ENCODE measurements around the gene TTC5.

The TTC5 gene

DNA sequence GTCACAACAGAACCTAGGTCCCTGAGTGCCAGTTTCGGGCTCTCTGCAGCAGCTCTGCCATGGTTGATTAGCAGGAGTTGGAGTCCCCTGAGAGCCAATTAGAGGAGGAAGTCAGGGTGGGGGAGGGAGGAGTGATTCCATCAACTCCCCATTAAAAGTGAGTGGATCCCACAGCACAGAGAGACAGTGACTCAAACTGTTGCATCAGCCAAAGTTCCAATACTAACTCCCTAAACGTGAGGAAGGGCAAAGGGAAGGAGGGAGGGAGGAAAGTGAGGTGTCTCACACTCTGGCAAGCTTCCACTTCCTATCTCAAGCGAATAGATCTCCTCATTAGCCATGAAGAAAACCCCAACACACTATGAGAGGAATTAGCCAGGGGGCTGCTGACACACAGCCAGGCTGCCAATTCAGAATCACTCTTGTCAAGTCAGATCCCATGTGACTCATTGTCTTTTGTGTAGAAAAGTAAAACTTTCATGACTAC lies 43.1 kb downstream of the TTC5 start:
- no peak for TF ChIP-seq ZFX (IDR thresholded peaks at IDR 0.05; ENCODE audit: borderline replicate concordance)
- TF ChIP-seq, protein P1, sequence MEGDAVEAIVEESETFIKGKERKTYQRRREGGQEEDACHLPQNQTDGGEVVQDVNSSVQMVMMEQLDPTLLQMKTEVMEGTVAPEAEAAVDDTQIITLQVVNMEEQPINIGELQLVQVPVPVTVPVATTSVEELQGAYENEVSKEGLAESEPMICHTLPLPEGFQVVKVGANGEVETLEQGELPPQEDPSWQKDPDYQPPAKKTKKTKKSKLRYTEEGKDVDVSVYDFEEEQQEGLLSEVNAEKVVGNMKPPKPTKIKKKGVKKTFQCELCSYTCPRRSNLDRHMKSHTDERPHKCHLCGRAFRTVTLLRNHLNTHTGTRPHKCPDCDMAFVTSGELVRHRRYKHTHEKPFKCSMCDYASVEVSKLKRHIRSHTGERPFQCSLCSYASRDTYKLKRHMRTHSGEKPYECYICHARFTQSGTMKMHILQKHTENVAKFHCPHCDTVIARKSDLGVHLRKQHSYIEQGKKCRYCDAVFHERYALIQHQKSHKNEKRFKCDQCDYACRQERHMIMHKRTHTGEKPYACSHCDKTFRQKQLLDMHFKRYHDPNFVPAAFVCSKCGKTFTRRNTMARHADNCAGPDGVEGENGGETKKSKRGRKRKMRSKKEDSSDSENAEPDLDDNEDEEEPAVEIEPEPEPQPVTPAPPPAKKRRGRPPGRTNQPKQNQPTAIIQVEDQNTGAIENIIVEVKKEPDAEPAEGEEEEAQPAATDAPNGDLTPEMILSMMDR (IDR thresholded peaks at IDR 0.05), result no peak
- H3K27ac ChIP-seq, result no peak overlapping the region

DNA sequence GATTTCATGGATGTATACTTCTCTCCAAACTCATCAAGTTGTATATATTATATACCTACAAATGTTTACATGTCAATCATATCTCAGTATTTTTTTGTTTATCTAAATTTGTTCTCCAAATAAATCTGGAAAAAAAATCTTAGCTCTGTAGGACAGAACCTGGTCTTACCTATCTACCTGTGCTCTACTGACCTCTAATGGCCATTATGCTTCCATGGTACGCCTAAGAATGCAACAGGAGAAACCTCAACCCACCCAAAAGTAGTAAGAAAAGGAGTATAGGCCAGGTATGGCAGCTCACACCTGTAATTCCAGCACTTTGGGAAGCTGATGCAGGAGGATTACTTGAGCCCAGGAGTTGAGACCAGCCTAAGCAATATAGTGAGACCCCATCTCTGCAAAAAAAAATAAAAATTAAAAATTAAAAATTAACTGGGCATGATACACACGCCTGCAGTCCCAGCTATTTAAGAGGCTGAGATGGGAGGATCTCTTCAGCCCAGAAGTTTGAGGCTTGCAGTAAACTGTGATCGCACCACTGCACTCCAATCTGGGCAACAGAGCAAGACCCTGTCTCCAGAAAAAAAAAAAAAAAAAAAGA lies 58.0 kb downstream of the TTC5 start:
- no peak overlapping the region for H3K27ac ChIP-seq
- TF ChIP-seq ZFX (IDR thresholded peaks at IDR 0.05; ENCODE audit: borderline replicate concordance), result no peak
- TF ChIP-seq, protein P1 (IDR thresholded peaks at IDR 0.05), result peak; percentile 82

Data from 22Rv1 (cell line).